ENCODE results near the gene TCF7L2. TPM values are rescaled to one million over a fixed set of nuclear protein-coding genes. Genes with fewer than 3 reads are reported as not detected.

TCF7L2 gene
- total RNA-seq, 4 donors from 2014 or later = 4.0 to 13.2 (median 6.4) TPM

GRCh38 chr10:112915590-112916572 is 34.2 kb upstream of the TCF7L2 start:
- DNase-seq = no peak
- Histone ChIP-seq H3K36me3 (no peaks in the 10 kb centered on the region), H3K9me3 (no peaks in the 10 kb centered on the region), H3K4me3 (no peak overlapping the region), H3K27ac (peak overlapping the region in 1 of 4 donors; percentile 36), H3K27me3 (no peaks in the 10 kb centered on the region), H3K4me1 (peaks cover 0 to 16% (median 0%) of the 10 kb centered on the region in 3 donors)
- TF ChIP-seq POLR2A (IDR thresholded peaks at IDR 0.05) (no peak), CTCF (IDR thresholded peaks at IDR 0.05) (no peak)
- intact Hi-C loops (cut with DNase I) = no loop called here
- 55 to 61% methylated on average over 11 of the region's 11 CpGs for WGBS, 2 donors

GRCh38 chr10:112917681-112918080 is 32.4 kb upstream of the TCF7L2 start:
- H3K27me3 ChIP-seq = no peaks in the 10 kb centered on the region
- WGBS, 2 donors = 92 to 95% methylated on average over 3 of the region's 3 CpGs
- H3K9me3 ChIP-seq = no peaks in the 10 kb centered on the region
- H3K36me3 ChIP-seq = no peaks in the 10 kb centered on the region
- DNase-seq = no peak
- peaks cover 0 to 11% (median 0%) of the 10 kb centered on the region in 3 donors for H3K4me1 ChIP-seq
- intact Hi-C loops (cut with DNase I) = no loop called here
- H3K27ac ChIP-seq = no peak overlapping the region
- H3K4me3 ChIP-seq = no peak overlapping the region
- TF ChIP-seq POLR2A (IDR thresholded peaks at IDR 0.05) (no peak), CTCF (IDR thresholded peaks at IDR 0.05) (no peak)

GRCh38 chr10:112918771-112919170 is 31.3 kb upstream of the TCF7L2 start:
- intact Hi-C loops (cut with DNase I) = no loop called here
- H3K4me3 ChIP-seq = no peak overlapping the region
- no peak overlapping the region for H3K27ac ChIP-seq
- no peak for DNase-seq
- WGBS, 2 donors = 100% methylated on average over 1 of the region's 1 CpG
- no peaks in the 10 kb centered on the region for H3K9me3 ChIP-seq
- no peaks in the 10 kb centered on the region for H3K27me3 ChIP-seq
- H3K36me3 ChIP-seq = no peaks in the 10 kb centered on the region
- peaks cover 0 to 11% (median 0%) of the 10 kb centered on the region in 3 donors for H3K4me1 ChIP-seq
- TF ChIP-seq CTCF (IDR thresholded peaks at IDR 0.05) (no peak), POLR2A (IDR thresholded peaks at IDR 0.05) (no peak)

GRCh38 chr10:112919721-112920120 is 30.3 kb upstream of the TCF7L2 start:
- Histone ChIP-seq H3K4me3 (no peak overlapping the region), H3K4me1 (peaks cover 0 to 11% (median 0%) of the 10 kb centered on the region in 3 donors), H3K36me3 (no peaks in the 10 kb centered on the region), H3K27me3 (no peaks in the 10 kb centered on the region), H3K9me3 (no peaks in the 10 kb centered on the region), H3K27ac (no peak overlapping the region)
- 65 to 71% methylated on average over 6 to 7 of the region's 7 CpGs for WGBS, 2 donors
- intact Hi-C loops (cut with DNase I) = no loop called here
- no peak for DNase-seq
- no peak for TF ChIP-seq CTCF (IDR thresholded peaks at IDR 0.05)
- no peak for TF ChIP-seq POLR2A (IDR thresholded peaks at IDR 0.05)
